OCI-LY1 (cell line): Measurements from ENCODE around the gene FOXF1.

ENCODE experiments used
- H2AFZ ChIP-seq: fragments of 200-600 bp; sonication (generic), shearing (Covaris generic); 2 replicates; pipeline ENCODE4 v1.6.0; 2014; ENCODE audit warnings: antibody characterized with exemption, mild to moderate bottlenecking, low read length
- H3F3A ChIP-seq: fragments of 200-600 bp; sonication (generic), shearing (Covaris generic); 2 replicates; pipeline ENCODE4 v1.6.0; 2014; ENCODE audit warnings: mild to moderate bottlenecking, antibody characterized with exemption, low read length, moderate library complexity; ENCODE audit not compliant: insufficient read depth
- H3K27ac ChIP-seq: fragments of 200-600 bp; sonication (generic); 2 replicates; pipeline ENCODE4 v1.5.1; 2014; ENCODE audit warnings: low read length, mixed run types, mild to moderate bottlenecking, low read depth; ENCODE audit not compliant: poor library complexity, severe bottlenecking
- H3K27me3 ChIP-seq: fragments of 200-600 bp; sonication (generic); 2 replicates; pipeline ENCODE4 v1.6.0; 2014; ENCODE audit warnings: antibody characterized with exemption, mild to moderate bottlenecking, low read length, moderate library complexity; ENCODE audit not compliant: insufficient read depth
- H3K36me3 ChIP-seq: fragments of 200-600 bp; sonication (generic); 2 replicates; pipeline ENCODE4 v1.6.1; 2014; ENCODE audit warnings: mild to moderate bottlenecking, antibody characterized with exemption, low read length, moderate library complexity, mixed read lengths; ENCODE audit not compliant: insufficient read depth
- H3K4me1 ChIP-seq: fragments of 200-600 bp; sonication (generic); 2 replicates; pipeline ENCODE4 v1.5.1; 2014; ENCODE audit warnings: mild to moderate bottlenecking, low read length, moderate library complexity; ENCODE audit not compliant: insufficient read depth, severe bottlenecking
- H3K4me2 ChIP-seq: fragments of 200-600 bp; sonication (generic), shearing (Covaris generic); 2 replicates; pipeline ENCODE4 v1.6.1; 2014; ENCODE audit warnings: low read length
- H3K4me3 ChIP-seq: fragments of 200-600 bp; sonication (generic); 2 replicates; pipeline ENCODE4 v1.5.1; 2014; ENCODE audit warnings: low read length, low read depth, mild to moderate bottlenecking, mixed read lengths; ENCODE audit not compliant: poor library complexity, severe bottlenecking
- H3K79me2 ChIP-seq: fragments of 200-600 bp; shearing (Covaris generic); 2 replicates; pipeline ENCODE4 v1.6.1; 2016; ENCODE audit warnings: mixed run types, low read length, mixed read lengths; ENCODE audit not compliant: insufficient read depth
- H3K9ac ChIP-seq: fragments of 200-600 bp; sonication (generic), shearing (Covaris generic); 2 replicates; pipeline ENCODE4 v1.6.1; 2014; ENCODE audit warnings: mild to moderate bottlenecking, low read length, mixed read lengths
- H3K9me2 ChIP-seq: fragments of 200-600 bp; sonication (generic), shearing (Covaris generic); 2 replicates; pipeline ENCODE4 v1.6.1; 2014; ENCODE audit warnings: low read depth, mild to moderate bottlenecking, low read length, mixed read lengths
- H3K9me3 ChIP-seq: fragments of 200-600 bp; shearing (Covaris generic); 2 replicates; pipeline ENCODE4 v1.6.1; 2014; ENCODE audit warnings: low read length, mixed read lengths
- H4K20me1 ChIP-seq: fragments of 200-600 bp; sonication (generic), shearing (Covaris generic); 2 replicates; pipeline ENCODE4 v1.6.0; 2016; ENCODE audit warnings: mild to moderate bottlenecking, low read length; ENCODE audit not compliant: insufficient read depth
- CTCF ChIP-seq: fragments of 200-600 bp; sonication (generic), shearing (Covaris generic); IDR thresholded peaks from 2 replicates; pipeline ENCODE4 v1.5.1; 2017; ENCODE audit warnings: mild to moderate bottlenecking, antibody characterized with exemption, low read length, moderate library complexity, mixed read lengths
- EZH2 ChIP-seq: fragments of 200-600 bp; sonication (generic), shearing (Covaris generic); IDR thresholded peaks from 2 replicates; pipeline ENCODE4 v1.8.0; 2017; ENCODE audit warnings: borderline replicate concordance, mixed run types, mild to moderate bottlenecking, antibody characterized with exemption, low read length, moderate library complexity, mixed read lengths

Gene FOXF1

GRCh38 chr16:86464044-86464443, 46.3 kb upstream of the FOXF1 start:
- peaks cover 14% of the 10 kb centered on the region; the same call in 1 of the 2 replicates for H3K27me3 ChIP-seq
- H3K4me2 ChIP-seq = no peak overlapping the region
- no peak overlapping the region for H3K4me3 ChIP-seq
- H3K36me3 ChIP-seq = no peaks in the 10 kb centered on the region
- no peaks in the 10 kb centered on the region for H3F3A ChIP-seq
- no peak for TF ChIP-seq CTCF
- no peak for TF ChIP-seq EZH2
- H2AFZ ChIP-seq = no peak overlapping the region
- H4K20me1 ChIP-seq = no peaks in the 10 kb centered on the region
- no peaks in the 10 kb centered on the region for H3K9me3 ChIP-seq
- no peaks in the 10 kb centered on the region for H3K4me1 ChIP-seq
- H3K79me2 ChIP-seq = no peaks in the 10 kb centered on the region
- H3K9ac ChIP-seq = no peak overlapping the region
- no peaks in the 10 kb centered on the region for H3K9me2 ChIP-seq
- no peak overlapping the region for H3K27ac ChIP-seq

GRCh38 chr16:86465434-86465833, 44.9 kb upstream of the FOXF1 start:
- H3K4me2 ChIP-seq = no peak overlapping the region
- no peak overlapping the region for H3K27ac ChIP-seq
- no peak overlapping the region for H2AFZ ChIP-seq
- H3K9me2 ChIP-seq = no peaks in the 10 kb centered on the region
- peaks cover 11% of the 10 kb centered on the region; the same call in 1 of the 2 replicates for H3K27me3 ChIP-seq
- H4K20me1 ChIP-seq = no peaks in the 10 kb centered on the region
- H3K79me2 ChIP-seq = no peaks in the 10 kb centered on the region
- TF ChIP-seq EZH2 (no peak), CTCF (no peak)
- H3K4me3 ChIP-seq = no peak overlapping the region
- H3K9me3 ChIP-seq = no peaks in the 10 kb centered on the region
- no peaks in the 10 kb centered on the region for H3K36me3 ChIP-seq
- no peaks in the 10 kb centered on the region for H3F3A ChIP-seq
- H3K4me1 ChIP-seq = no peaks in the 10 kb centered on the region
- H3K9ac ChIP-seq = no peak overlapping the region

- no peaks in the 10 kb centered on the region for H3K9me2 ChIP-seq
- H3K4me1 ChIP-seq = no peaks in the 10 kb centered on the region
- no peak overlapping the region for H3K4me3 ChIP-seq
- no peaks in the 10 kb centered on the region for H3F3A ChIP-seq
- no peak overlapping the region for H3K4me2 ChIP-seq
- no peak overlapping the region for H3K9ac ChIP-seq
- no peaks in the 10 kb centered on the region for H4K20me1 ChIP-seq
- H3K79me2 ChIP-seq = no peaks in the 10 kb centered on the region
- no peak overlapping the region for H3K27ac ChIP-seq
- TF ChIP-seq CTCF (no peak), EZH2 (no peak)
- H2AFZ ChIP-seq = no peak overlapping the region
- no peaks in the 10 kb centered on the region for H3K36me3 ChIP-seq
- H3K9me3 ChIP-seq = no peaks in the 10 kb centered on the region
- H3K27me3 ChIP-seq = peaks cover 3% of the 10 kb centered on the region; the same call in 1 of the 2 replicates
Measured at GRCh38 chr16:86466696-86467406, 43.5 kb upstream of the FOXF1 start.
